ENCODE results near the gene GNG3.

DNA sequence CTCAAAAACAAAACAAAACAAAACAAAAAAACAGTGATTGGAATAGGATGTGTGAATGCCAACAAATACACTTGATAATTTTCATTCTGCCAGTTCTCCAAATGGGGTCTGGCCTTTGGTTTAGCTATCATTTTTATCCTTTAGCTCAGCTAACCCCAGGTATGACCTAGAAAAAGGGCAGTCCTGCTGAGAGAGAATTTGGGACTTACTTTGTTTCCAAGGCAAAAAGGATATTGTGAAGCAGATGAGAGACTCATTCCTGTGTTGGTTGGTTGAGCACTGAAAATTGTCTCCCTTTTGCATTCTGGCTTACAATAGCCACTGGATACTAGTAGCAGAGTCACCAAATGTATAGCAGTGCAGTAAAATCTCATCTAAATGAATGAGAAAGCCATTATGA is 29.7 kb downstream of the GNG3 start:
- TF ChIP-seq, protein P1, sequence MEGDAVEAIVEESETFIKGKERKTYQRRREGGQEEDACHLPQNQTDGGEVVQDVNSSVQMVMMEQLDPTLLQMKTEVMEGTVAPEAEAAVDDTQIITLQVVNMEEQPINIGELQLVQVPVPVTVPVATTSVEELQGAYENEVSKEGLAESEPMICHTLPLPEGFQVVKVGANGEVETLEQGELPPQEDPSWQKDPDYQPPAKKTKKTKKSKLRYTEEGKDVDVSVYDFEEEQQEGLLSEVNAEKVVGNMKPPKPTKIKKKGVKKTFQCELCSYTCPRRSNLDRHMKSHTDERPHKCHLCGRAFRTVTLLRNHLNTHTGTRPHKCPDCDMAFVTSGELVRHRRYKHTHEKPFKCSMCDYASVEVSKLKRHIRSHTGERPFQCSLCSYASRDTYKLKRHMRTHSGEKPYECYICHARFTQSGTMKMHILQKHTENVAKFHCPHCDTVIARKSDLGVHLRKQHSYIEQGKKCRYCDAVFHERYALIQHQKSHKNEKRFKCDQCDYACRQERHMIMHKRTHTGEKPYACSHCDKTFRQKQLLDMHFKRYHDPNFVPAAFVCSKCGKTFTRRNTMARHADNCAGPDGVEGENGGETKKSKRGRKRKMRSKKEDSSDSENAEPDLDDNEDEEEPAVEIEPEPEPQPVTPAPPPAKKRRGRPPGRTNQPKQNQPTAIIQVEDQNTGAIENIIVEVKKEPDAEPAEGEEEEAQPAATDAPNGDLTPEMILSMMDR (IDR thresholded peaks at IDR 0.05): no peak
- TF ChIP-seq POLR2AphosphoS5 (IDR thresholded peaks at IDR 0.05): no peak

Measured in prostate gland (tissue), 2 donors.